GM21786 (cell line): ENCODE data around the gene LSM4.

Source experiments
- ATAC-seq: cut with Tn5 transposase; IDR thresholded peaks from one replicate; pipeline ENCODE4 v1.9.1; 2021; ENCODE audit not compliant: unreplicated experiment

The LSM4 gene

DNA sequence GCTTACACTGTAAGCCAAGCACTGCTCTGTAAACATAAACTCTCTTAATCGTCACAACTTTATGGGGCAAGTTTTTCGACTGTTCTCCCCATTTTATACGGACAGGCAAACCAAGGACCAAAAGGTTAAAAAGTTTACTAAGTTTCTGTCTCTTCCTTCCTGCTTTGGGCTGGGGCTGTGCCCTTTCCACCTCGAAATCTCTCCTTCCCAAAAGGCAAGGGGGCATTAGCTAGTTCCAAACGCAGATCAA is 43.7 kb downstream of the LSM4 start:
- no peak for ATAC-seq

DNA sequence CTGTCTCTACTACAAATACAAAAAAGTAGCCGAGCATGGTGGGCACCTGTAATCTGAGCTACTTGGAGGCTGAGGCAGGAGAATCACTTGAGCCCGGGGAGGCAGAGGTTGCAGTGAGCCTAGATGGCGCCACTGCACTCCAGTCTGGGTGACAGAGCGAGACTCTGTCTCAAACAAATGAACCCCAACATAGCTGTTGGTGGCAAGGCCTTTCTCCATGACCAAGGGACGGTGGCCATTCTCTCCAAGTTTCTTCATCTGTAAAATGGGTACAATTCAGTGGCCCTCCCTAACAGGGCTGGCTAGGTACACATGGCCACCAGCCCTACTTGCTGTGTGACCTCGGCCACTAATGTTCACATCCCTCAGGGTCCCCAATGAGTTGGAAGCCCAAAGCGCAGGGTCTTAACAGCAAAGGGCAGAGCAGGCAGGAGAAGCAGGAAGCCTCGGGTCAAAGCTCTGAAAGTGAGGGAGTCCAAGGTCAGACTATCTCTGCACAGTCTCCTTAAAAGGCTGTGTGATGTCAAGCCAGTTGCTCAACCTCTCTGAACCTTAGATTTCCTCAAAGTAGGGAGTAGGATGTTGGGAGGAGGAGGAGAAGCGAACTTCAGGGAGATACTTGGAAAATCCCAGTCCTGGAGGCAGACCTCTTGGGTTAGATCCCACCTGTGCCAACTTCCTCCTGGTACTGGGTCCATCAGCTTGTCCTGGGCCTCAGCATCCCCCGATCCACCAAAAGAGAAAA is 44.2 kb downstream of the LSM4 start:
- ATAC-seq = no peak

DNA sequence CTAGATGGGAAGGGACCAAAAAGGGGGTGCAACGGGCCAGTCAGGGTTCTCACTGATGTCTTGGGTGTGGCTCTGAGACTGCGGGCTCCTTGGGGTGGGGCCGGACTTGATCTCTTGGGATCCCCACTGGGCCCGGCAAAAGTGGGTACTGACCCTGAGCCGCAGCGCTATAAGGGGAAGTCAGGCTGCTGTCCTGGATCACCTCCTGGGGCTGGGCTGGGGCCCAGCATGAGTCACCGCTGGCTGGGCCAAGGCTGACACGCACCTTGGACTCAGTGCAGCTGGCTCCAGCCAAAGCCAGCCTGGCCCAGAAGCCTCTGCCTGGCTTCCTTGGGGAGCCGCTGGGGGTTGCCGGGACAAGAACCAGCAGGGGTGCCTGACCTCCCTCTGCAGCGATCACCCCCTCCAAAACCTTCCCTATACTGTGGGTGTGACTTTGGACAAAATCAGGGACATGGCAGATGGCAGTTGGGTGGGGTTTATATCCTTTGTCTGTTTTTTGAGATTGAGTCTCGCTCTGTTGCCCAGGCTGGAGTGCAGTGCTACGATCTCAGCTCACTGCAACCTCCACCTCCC is 48.0 kb downstream of the LSM4 start:
- ATAC-seq = no peak

DNA sequence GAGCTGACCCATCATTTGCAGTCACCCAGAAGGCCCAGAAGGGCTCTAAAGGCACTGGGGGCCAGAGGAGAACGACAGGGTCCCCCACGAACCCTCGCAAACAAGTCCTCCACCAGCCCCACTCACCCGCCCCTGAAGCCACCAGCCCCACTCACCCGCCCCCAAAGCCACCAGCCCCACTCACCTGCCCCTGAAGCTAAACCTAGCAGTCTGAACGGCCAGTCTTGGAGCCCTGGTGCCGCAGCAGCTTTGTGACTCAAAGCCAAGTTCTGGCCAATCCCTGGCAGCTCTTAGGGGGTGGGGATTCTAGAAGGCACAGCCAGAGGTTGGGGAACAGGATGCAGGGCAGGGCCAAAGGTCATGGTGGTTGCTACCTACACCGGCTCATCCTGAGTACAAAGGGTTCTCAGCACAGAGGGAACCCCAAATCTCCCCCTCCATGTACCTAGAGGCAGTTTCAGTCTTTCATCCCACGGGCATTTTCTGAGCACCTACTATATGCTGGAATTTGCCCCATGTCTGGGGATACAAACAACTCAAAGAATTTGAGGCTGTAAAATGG is 48.6 kb downstream of the LSM4 start, which contains the start of gene IQCN:
Gene IQCN, minus strand, starts transcription at position 234 of the 562 bp plus-strand sequence. CDS start 4,974 bp downstream, outside the sequence.
- no peak for ATAC-seq

DNA sequence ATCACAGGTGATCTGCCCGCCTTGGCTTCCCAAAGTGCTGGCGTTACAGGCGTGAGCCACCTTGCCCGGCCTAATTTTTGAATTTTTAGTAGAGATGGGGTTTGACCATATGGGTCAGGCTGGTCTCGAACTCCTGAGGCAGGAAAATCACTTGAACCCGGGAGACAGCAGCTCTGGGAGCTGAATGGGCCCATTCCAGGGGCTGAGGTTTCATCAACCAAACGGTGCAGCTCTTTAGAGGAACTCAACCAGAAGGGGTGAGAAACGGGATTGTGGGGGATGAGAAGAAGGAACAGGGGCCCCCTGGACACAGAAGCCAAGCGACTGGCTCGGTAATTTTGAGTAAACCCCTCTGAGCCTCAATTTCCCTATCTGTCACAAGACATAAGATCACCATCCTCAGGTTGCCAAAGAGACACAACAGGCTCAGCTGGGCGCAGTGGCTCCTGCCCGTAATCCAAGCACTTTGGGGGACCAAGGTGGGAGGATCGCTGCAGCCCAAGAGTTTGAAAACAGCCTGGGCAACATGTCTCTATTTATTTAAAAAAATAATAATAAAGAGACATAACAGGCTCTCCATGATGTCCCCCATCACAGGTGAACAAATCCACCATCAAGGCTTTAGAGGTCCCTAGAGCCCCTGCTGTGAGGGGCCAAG is 49.2 kb downstream of the LSM4 start:
- no peak for ATAC-seq

DNA sequence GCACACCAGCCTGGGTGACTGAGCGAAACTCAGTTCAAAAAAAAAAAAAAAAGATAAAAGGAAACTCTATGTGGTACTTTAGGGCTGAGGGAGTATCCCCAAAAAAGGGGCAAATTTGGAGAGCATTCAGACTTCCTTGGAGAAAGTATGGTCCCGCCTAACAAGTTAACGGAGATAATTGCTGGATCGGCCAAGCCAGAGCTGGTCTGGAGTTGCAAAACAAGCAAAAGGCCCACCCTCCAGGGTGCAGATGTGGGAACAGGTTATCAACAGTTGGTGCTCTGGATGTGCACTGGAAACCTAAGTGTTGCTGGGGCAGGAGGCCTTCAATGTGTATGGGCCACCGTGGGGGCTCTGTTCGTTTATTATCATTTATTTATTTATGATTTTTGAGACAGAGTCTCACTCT is 51.4 kb downstream of the LSM4 start:
- ATAC-seq = no peak

DNA sequence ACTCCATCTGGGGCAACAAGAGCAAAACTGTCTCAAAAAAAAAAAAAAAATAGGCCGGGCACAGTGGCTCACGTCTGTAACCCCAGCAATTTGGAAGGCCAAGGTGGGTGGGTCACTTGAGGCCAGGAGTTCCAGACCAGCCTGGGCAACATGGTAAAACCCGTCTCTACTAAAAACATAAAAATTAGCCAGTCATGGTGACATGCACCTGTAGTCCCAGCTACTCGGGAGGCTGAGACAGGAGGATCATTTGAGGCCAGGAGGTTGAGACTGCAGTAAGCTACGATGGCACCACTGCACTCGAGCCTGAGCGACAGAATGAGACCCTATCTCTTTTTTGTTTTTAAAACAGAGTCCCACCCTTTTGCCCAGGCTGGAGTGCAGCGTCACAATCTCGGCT is 52.5 kb downstream of the LSM4 start:
- ATAC-seq = no peak

DNA sequence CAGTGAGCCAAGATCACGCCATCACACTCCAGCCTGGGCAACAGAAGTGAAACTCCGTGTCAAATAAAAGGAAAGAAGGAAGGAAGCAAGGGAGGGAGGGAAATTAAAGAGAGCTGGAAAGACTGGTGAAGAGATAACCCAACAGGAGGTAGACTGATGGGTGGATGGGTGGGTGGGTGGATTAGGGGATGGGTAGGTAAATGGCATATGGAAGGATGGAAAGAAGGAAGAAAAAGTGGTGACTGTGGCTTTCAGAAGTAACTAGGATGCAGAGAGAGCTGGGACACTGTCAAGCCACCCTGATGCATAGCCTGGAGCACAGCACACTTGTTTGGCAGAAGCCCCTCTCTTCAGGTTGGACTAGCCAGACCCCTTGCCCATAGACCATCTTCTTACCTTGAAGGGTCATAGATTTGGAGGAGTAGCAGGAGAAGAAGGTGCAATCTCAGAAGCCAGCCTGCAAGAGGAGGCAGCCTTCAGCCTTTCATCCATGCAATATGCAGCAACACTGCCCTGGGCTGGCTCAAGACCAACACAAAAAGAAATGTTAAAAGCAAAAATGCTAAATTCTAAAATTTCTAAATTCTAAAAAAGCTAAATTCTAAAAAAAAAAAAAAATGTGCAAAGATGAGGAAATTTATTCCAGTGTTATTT is 53.7 kb downstream of the LSM4 start:
- ATAC-seq = no peak

DNA sequence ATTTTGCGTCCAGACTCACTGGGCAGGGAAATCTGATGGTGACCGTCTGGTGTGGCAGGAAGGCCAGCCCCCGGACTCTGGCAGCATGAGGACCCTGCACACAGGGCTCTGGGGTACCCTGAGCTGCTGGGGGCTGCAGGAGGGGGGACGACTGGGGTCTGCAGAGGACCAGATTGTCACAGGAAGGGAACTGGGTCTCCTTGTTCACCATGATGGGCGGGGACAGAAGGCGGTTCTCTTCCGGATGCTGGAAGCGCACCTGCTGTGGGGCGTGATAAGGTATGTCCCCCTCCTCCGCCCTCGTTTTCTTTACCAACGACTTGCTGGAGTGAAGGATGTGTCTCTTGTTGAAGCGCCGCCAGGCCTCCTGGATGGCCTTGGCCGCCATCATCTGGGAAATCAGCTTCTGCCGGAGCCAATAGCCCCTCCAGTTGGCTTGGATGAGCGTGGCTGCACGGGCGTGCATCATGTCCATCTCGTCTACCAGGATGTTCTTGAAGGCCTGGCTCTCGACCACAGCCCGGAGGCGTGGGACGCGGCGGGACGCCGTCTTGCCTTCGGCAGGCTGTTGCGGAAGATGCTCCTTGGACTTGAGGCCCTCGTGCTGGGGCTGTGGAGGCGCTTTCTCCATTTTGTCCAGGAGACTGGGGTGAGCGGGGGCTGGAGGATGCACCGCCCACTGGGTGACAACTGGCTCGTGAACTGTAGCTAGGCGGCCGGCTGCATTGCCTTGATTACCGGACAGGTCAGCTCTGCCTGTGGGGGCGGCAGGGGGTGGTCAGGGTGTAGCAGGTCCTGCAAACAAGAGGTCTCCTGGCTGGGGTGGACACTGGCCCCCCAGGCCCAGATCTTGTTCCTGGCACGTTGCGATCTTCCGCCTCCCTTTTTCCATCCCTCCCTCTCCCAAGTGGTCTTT is 55.8 kb downstream of the LSM4 start:
- no peak for ATAC-seq

DNA sequence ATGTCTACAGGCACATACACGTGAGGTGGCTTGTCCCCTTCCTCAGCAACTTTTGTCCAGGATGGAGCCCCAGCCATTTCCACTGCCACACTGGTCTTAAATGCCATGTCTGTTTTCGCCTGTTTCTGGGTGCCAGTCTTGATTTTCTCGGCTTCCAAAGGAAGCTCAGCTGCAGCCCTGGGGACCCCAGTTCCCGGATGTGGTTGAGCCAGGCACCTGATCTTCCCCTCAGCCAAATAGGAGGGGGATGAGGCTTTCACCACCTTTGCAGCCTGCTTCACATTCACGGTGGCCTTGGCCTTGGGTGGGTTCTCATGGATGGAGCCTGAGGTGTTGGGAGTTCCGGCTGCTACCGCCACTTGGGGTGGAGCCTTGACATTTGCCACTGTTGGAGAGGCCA is 57.3 kb downstream of the LSM4 start:
- no peak for ATAC-seq

DNA sequence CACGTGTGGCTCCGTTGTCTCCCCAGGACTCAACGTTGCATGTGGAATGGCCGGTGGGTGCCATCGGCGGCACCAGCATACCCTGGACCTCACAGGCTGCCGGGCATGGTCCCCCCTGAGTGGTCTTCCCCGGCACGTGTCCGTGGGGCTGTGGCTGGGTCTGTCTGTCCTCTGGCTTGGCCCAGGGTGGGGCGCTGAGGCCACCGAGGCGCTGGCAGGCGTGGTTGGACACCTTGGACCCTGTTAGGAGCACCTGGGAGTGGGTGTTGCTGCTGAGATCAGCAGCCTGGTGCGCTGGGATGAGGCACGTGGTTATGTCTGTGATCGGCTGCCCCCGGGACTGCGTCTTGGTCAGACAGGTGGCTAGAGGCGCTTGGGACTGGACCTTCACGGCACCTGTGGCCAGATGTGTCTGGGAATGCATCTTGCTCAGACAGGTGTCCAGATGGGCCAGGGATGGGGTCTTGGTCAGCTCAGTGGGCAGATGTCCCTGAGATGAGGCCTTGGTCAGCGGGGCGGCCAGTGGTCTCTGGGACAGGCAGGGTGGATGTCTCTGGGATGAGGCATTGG is 57.8 kb downstream of the LSM4 start:
- no peak for ATAC-seq

DNA sequence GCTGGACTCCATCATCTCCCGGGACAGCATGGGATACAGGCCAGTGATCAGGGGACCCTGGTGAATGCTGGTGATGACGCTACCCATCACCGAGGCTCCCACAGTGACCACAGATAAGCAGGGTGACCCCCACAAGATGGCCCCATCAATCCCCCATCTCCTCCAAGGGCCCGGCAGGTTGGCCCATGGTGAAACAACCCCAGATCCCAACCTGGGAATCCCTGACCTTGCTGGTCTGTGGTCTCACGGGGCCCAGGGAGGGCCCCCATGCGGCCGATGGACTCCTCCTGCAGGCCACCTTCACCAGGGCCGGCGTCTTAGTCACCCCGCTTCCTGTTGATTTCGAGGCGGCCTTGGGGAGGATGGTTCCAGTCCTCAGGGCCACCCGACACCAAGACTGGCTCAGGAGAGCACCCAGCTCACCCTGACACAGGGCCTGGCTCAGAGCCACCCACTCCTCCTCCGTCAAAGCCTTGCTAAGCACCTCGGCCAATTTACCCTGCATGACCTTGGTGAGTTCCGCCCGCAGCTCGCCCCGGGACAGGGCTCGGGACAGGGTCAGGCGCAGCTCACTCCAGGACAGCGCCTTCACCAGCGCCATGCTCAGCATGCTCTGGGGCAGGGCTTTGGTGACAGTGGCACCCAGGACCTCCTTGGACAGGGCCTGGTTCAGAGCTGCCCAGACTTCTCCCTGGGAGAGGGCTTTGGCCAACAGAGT is 58.6 kb downstream of the LSM4 start:
- no peak for ATAC-seq

DNA sequence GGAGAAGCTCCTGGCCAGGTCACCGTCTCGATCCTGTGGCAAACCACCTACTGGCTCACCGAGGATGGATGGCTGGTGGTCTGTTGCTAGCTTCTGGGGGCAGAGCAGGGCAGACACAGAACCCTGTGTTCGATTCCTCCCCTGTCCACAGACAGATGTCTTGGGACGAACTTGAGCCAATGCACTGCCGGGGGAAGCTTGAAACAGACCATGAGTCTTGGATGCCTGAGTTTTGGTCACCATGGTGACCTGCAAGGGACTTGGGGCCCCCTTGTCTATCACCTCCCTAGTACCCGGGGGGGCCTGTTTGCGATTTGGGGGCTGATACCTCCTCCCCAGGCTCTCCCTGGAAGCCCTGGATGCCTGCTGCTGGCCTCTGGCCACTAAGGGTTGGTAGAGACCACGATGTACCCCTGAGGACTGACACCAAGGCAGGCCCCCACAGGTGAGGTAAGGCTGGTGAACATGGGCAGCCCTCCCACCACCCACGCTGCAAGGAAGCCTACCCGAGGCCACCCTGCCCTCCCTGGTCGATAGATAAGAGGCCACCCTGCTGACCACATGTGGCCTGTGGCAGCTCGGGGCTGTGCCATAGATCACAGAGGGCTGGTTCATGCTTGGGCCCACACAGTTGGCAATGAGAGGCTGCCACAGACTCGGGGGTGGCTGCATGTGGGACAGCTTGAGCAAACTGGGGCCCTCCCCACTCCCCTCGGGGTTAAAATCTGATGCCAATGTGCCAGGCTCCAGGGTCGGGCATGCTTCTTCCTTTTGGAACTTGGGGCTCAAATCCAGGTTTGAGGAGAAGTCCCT is 59.3 kb downstream of the LSM4 start:
- ATAC-seq = no peak

- no peak for ATAC-seq
These were observed 60.0 kb downstream of the LSM4 start for GRCh38 chr19:18262917-18263316.

DNA sequence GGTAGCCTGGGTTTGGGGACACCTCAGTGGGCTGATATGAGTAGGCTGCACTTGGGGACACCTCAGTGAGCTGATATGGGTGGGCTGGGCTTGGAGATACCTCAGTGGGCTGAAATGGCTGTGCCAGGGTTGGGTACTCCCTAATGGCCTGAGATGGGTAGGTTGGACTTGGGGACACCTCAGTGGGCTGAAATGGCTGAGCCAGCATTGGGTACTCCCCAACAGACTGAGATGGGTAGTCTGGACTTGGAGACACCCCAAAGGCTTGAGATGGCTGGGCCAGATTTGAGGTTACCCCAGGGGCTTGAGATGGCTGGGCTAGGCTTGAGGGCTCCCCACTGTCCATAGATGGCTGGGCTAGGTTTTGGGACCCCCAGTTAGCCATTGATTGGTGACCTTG is 60.7 kb downstream of the LSM4 start:
- ATAC-seq = no peak

DNA sequence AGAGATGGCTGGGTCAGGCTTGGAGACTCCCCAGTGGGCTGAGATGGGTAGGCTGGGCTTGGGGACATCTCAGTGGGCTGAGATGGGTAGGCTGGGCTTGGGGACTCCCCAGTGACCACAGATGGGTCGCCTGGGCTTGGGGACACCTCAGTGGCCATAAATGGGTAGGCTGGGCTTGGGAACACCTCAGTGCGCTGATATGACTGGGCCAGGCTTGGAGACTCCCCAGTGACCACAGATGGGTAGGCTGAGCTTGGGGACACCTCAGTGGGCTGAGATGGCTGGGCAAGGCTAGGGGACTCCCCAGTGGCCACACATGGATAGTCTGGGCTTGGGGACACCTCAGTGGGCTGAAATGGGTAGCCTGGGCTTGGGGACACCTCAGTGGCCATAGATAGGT is 61.4 kb downstream of the LSM4 start:
- no peak for ATAC-seq

DNA sequence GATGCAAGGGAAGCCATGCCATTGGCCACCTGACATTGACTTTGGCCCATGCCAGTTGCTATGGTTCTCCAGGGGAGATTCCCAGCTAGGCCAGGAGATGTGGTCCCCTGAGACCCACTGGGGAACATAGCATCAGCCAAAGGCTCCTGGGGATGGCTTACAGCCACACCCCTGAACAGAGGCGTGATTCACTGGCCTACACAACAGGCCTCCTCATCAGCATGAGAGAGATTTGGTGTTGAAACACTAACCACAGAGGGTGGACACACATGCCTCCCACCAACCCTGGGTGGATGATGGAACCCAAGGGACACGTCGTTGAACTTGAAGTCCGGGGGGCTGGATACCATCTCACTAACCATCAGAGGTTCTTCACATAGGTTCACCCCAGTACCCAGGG is 63.0 kb downstream of the LSM4 start:
- no peak for ATAC-seq

- ATAC-seq = no peak
These were observed 65.1 kb downstream of the LSM4 start for GRCh38 chr19:18257503-18258470.
